OCI-LY3 (cell line): ENCODE data around the gene DNAJB1.
A peak's percentile ranks its signal among the peaks of the same experiment; 100 is the strongest.

Source experiments
- H2AFZ ChIP-seq: fragments of 200-600, 300-600 bp; shearing (Covaris generic); 2 replicates; pipeline ENCODE4 v1.6.0; 2014; ENCODE audit warnings: antibody characterized with exemption, low read depth, low read length
- H3K27ac ChIP-seq: fragments of 200-600, 300-600 bp; sonication (generic); 2 replicates; pipeline ENCODE4 v1.5.1; 2014; ENCODE audit warnings: mild to moderate bottlenecking, low read length, moderate library complexity, mixed read lengths
- H3K27me3 ChIP-seq: fragments of 200-600, 300-600 bp; sonication (generic); 2 replicates; pipeline ENCODE4 v1.6.1; 2014; ENCODE audit warnings: low read depth, low read length, mixed read lengths
- H3K36me3 ChIP-seq: fragments of 200-600, 300-600 bp; sonication (generic); replicated peaks from 2 replicates; pipeline ENCODE3; 2014; ENCODE audit warnings: low read depth, low read length, mixed read lengths
- H3K4me1 ChIP-seq: fragments of 300-600, 200-600 bp; sonication (generic); 2 replicates; pipeline ENCODE4 v1.6.1; 2014; ENCODE audit warnings: low read length, mixed read lengths
- H3K4me2 ChIP-seq: fragments of 200-600, 300-600 bp; sonication (generic); 2 replicates; pipeline ENCODE4 v1.6.1; 2014; ENCODE audit warnings: low read length, mixed read lengths
- H3K4me3 ChIP-seq: fragments of 300-600, 200-600 bp; sonication (generic); 2 replicates; pipeline ENCODE4 v1.5.1; 2014; ENCODE audit warnings: antibody characterized with exemption, mild to moderate bottlenecking, low read length, moderate library complexity
- H3K79me2 ChIP-seq: fragments of 300-600, 200-600 bp; shearing (Covaris generic); 2 replicates; pipeline ENCODE4 v1.6.1; 2014; ENCODE audit warnings: mild to moderate bottlenecking, low read length, mixed read lengths
- H3K9ac ChIP-seq: fragments of 300-600, 200-600 bp; shearing (Covaris generic); 2 replicates; pipeline ENCODE4 v1.6.0; 2014; ENCODE audit warnings: mild to moderate bottlenecking, low read length, moderate library complexity
- H3K9me3 ChIP-seq: fragments of 200-600, 300-600 bp; shearing (Covaris generic); 2 replicates; pipeline ENCODE4 v1.6.1; 2014; ENCODE audit warnings: low read length, mixed read lengths; ENCODE audit not compliant: insufficient read depth
- H4K20me1 ChIP-seq: fragments of 200-600, 300-600 bp; sonication (generic); 2 replicates; pipeline ENCODE4 v1.6.1; 2016; ENCODE audit warnings: low read length, mixed read lengths; ENCODE audit not compliant: insufficient read depth
- CTCF ChIP-seq: fragments of 200-600, 300-600 bp; sonication (generic); IDR thresholded peaks from 2 replicates; pipeline ENCODE4 v1.5.1; 2014; ENCODE audit warnings: antibody characterized with exemption, low read length, low read depth
- EZH2phosphoT487 ChIP-seq: fragments of 200-600 bp; shearing (Covaris generic); IDR thresholded peaks from 2 replicates; pipeline ENCODE4 v1.6.1; 2018; ENCODE audit warnings: antibody characterized with exemption, mixed run types, low read depth

DNAJB1 gene

DNA sequence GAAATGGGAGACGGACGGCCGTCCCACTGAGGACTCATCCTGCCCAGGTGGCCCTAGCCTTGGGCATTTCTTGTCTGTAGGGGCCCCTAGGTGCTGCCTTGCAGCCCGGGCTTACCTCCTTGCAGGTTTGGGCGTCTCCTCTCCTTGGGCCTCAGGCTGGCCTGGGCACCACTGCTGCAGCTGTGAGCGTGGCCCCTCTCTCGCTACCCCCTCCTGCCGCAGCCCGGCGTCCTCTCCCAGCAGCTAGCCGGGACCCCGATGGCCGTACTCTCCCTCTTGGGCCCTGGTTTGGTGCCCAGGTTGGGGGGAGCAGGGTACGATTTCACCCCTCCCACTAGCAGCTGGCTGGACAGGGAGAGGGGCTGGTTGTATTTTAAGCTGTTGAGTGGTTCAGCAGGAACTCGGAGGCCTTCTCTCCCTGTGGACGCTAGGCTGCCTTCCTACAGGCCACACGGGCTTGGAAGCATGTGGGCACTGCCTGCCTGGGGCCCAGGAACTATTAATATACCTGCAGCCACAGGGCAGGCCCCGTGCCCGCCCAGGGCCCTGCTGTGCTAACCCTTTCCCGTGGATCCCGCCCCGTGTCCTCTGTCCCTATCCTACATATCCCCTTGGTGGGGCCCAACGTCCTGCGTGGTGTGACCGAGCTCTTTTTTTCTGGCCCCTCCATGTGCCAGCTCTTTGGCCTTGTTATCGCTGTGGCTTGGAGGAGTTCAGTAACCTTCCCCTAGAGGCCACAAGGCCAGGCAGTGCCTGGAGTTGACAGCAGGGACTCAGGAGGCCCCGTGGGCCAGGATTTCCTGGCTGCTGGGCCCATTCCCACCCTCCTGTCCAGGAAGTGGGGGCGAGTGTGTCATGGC, 41.9 kb upstream of the DNAJB1 start:
- H3K4me3 ChIP-seq: no peak overlapping the region
- no peak overlapping the region for H3K9ac ChIP-seq
- H3K9me3 ChIP-seq: no peaks in the 10 kb centered on the region
- no peaks in the 10 kb centered on the region for H3K27me3 ChIP-seq
- H3K4me2 ChIP-seq: no peak overlapping the region
- H3K79me2 ChIP-seq: peaks cover 50% of the 10 kb centered on the region
- H3K4me1 ChIP-seq: peaks cover 3% of the 10 kb centered on the region; the same call in 1 of the 2 replicates
- no peak overlapping the region for H2AFZ ChIP-seq
- peaks cover 68% of the 10 kb centered on the region for H4K20me1 ChIP-seq
- no peak overlapping the region for H3K27ac ChIP-seq
- TF ChIP-seq CTCF: no peak
- TF ChIP-seq EZH2phosphoT487: no peak
- H3K36me3 ChIP-seq: peaks cover 20% of the 10 kb centered on the region

DNA sequence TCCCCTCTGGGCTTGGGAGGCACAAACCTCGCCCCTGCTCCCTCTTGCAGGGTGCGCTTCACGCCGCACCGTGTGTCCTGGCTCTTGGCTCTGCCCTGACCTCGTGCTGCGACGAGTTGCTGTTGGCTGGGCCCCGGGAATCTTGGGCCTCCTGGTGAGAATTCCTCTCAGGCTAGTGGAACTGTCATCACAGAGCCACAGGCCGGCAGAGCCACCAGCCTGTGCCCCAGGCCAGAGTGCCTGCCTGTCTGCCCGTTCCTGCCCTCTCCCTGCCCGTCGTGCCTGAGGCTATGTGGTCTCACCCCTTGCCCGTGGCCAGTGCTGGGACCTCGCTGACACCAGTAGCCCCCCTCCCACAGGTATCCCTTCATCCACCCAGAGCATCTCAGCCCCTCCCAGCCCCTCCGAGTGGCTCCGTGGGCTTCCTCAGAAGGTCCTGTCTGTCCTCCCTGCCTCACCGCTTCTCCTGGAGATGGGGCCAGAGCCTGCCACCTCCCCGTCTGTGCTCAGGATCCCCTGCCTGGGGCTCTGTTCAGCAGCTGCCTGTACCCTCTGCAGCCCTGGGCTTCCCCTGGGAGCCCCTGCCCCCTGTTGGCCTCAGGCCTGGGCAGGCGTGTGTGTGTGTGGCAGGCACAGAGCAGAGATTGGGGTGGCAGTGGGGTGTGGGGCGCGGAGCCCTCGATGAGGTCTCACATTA, 40.3 kb upstream of the DNAJB1 start:
- H3K4me2 ChIP-seq: no peak overlapping the region
- H3K4me1 ChIP-seq: peaks cover 3% of the 10 kb centered on the region; the same call in 1 of the 2 replicates
- no peak overlapping the region for H3K27ac ChIP-seq
- peaks cover 80% of the 10 kb centered on the region for H4K20me1 ChIP-seq
- H3K9me3 ChIP-seq: no peaks in the 10 kb centered on the region
- H3K4me3 ChIP-seq: no peak overlapping the region
- TF ChIP-seq CTCF: no peak
- no peak for TF ChIP-seq EZH2phosphoT487
- H3K9ac ChIP-seq: no peak overlapping the region
- peaks cover 9% of the 10 kb centered on the region for H3K36me3 ChIP-seq
- H2AFZ ChIP-seq: no peak overlapping the region
- H3K79me2 ChIP-seq: peaks cover 62% of the 10 kb centered on the region
- H3K27me3 ChIP-seq: no peaks in the 10 kb centered on the region

- Histone ChIP-seq H3K4me1 (peaks cover 3% of the 10 kb centered on the region; the same call in 1 of the 2 replicates), H3K4me3 (no peak overlapping the region), H3K79me2 (peaks cover 74% of the 10 kb centered on the region)
Observed at GRCh38 chr19:14556662-14557188, 38.5 kb upstream of the DNAJB1 start.

More at GRCh38 chr19:14556662-14557188, 38.5 kb upstream of the DNAJB1 start:
- H3K36me3 ChIP-seq: peaks cover 4% of the 10 kb centered on the region
- TF ChIP-seq CTCF (peak; percentile 92), EZH2phosphoT487 (no peak)
- H3K27me3 ChIP-seq: no peaks in the 10 kb centered on the region
- no peak overlapping the region for H3K9ac ChIP-seq
- no peak overlapping the region for H3K27ac ChIP-seq
- no peaks in the 10 kb centered on the region for H3K9me3 ChIP-seq
- H4K20me1 ChIP-seq: peaks cover 78% of the 10 kb centered on the region
- no peak overlapping the region for H2AFZ ChIP-seq
- H3K4me2 ChIP-seq: peak overlapping the region; percentile 34
